ENCODE measurements around the gene GCLC.
"Not testable (repeated sequence)": the region's sequence is repeated elsewhere in the genome, so short reads cannot be mapped to it uniquely, and the experiment has no call there.

GCLC gene

DNA sequence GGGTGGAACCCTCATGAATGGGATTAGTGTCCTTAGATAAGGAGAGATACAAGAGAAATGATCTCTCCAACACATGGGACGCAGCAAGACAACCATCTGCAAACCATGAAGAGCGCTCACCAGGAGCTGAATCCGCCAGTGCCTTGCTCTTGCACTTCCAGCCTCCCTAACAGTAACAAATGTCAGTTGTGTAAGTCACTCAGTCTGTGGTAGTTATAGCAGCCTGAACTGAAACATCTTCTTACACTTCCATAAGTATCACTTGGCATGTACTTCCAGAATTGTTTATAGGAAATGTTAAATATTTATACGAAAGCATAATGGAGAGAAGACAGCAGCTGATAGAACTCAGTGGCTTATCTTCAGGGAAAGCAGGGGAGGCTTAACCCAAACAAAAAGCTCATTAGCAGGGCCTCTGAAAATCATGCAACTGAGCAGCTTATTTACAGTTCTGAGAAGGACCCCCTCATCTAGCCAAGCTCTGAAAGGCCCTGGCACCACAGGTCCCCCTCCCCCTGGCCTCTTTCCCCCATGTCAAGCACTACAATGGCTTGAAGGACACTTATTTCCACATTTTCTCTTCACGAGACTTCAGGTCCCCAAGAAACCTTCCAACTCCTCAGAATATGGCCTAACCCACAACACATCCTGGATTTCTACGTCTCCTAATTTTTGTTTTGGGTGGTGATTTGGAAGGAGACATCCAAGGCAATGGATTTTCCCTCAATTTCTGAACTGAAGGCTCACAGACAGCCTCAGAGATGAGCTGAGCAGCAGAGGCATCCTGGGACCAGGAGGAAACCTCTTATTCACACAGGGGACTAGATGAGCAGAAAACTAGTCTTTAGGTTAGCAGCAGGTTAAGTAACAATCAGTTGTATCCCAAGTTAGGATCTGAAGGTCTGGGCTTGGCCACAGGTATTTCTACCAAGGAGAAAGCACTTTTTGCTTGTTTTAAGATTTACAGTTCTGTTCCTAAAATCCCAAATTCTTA, 49.1 kb downstream of the GCLC start:
- no peak for DNase-seq

DNA sequence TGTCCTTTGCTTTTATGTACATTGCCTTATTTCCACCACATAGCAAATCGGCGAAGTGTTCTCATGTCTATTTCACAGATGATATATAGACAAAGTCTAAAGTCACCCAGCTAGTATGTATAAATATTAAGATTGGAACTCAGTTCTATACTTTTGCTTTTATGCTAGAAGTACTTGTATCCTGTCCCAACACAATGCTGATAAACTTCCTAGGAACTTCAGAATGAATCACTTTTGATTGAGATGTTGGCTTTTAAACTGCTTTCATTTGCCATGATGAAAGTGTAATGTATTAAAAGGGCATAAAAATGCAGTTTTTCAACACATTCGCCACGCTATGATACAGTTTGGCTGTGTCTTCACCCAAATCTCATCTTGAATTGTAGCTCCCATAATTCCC, 50.8 kb downstream of the GCLC start:
- no peak for DNase-seq

DNA sequence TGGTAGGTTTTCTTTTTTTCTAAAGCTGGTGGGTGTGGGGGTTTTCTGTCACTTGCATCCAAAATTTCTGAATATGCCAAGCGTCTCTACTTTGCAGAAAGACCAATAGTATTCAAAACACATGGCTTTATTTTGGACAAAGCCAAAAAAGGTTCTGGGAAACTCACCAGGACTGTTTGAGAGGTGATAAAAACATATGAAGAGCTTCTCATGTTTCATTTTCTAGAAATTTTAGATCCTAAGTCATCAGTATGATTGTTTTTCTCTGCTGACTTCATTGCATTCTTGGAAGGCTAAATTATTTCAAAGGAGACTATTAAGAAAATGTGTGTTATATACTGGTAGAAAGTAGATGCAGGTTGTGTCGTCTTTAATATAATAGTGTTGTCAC, 51.3 kb downstream of the GCLC start:
- DNase-seq, result no peak

DNA sequence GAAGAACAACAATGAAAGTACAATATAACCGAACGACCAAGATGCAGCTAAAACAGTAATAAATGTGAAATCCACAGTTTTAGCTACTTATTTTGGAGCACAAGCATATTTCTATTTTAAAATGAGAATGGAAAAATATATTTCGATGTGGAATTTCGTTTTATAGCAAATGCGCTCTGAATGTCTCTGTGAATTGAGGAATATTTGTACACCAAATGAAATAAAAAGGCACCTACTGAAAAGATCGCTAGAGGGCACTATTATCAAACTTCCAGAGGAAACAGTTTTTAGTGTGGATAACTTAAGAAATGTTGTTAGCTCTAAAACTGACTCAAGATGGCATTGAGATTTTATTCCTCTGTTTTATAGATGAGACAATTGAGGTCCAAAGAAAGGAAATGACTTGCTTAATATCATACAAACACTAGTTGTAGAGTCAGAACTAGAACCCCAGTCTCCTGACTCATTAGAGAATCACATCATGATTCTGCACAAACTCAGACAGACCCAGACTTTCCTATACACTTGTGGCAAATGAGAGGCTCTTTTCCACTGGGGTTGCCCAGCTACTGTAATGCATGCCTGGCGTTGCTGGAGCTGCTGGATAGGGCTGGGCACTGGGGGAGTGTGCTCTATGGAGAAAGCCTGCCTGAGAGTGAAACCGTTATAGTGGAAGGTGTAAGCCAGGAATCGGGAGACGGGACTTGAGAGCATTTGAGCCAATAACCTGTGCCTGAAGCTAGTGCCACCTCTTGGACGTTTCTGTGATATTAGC, 51.9 kb downstream of the GCLC start:
- peak in 9 of 56 donors; percentile 1 to 73 (median 7) for DNase-seq

- DNase-seq, result no peak
Observed at GRCh38 chr6:53487080-53487479, 57.8 kb downstream of the GCLC start.

GRCh38 chr6:53486679-53487078, 58.2 kb downstream of the GCLC start:
- DNase-seq, result no peak

DNA sequence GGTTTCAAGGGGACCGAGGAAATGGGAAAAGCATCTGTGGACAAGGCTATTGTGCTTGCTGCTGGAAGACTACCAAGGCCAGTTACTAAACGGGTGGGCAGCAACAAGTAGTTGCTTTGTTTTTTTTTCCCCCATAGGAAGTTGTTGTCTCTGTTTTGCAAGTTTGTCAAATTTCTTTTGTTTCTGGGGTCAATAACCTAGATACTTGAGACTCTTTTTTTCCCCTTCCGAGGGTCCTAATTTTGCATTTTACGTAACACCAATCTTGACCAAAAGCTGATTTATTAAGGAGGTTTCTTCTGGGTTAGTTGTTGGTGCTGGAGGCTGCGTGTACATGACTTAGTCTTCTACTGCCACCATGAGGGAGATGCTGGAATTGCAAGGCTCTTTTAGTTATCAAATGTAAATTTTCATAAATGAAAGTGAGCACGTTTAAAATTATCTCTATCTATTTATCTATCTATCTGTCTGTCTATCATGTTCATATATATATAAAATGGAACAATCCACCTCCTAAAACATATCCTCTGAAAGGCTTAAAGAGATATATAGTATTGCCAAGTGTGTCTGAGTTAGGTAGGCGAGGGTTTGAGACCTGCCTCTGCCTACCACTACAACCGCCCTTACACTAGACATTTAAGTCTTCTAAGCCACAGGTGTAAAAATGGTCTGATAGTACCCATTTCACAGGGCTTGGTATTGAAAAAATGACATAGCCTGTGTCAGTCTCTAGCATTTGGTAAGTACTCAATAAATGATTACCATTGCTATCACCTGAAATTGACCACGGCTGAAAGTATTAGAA, 60.2 kb downstream of the GCLC start:
- DNase-seq, result peak in 37 of 56 donors; percentile 2 to 93 (median 41)

- peak in 16 of 56 donors; percentile 6 to 43 (median 16) for DNase-seq
Observed at GRCh38 chr6:53483423-53484353, 61.2 kb downstream of the GCLC start.

DNA sequence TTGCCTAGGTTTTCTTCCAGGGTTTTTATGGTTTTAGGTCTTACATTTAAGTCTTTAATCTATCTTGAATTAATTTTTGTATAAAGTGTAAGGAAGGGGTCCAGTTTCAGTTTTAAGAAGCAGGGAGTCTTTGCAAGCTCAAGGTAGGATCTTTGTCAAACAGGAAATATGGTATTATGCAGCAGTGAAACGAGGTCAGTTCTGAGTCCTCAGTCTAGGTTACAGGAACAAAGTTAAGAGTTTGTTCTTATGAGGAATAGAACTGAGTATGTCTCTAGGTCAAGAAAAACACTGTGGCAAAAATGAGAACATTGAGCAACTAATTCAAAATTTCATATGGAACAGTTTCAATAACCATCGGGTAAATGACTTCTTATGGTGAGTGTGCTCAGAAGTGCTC, 63.6 kb downstream of the GCLC start:
- no peak for DNase-seq

- DNase-seq, result not testable (repeated sequence)
Observed at GRCh38 chr6:53480774-53481173, 64.1 kb downstream of the GCLC start.

GRCh38 chr6:53479871-53480270, 65.0 kb downstream of the GCLC start:
- no peak for DNase-seq

DNA sequence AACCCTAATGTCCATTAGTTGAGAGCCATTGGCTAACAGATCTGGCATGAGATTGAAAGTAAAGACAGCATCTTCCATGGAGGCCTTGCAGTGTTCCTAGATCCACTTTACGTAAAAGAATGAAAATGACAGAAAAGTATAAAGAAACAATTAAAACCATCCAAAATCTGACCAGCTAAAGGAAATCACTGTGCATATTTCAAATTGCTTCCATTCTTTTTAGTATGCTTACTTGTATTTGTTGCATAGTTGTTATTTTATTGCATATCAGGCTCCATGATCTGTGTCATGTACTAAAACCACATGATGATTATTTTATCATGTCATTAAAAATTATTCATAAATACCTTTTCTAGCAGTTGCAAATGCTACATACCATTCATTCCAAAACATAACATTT, 67.9 kb downstream of the GCLC start:
- no peak for DNase-seq

- no peak for DNase-seq
Observed at GRCh38 chr6:53474010-53474409, 70.9 kb downstream of the GCLC start.

- no peak for DNase-seq
Observed at GRCh38 chr6:53469163-53469562, 75.7 kb downstream of the GCLC start.

DNA sequence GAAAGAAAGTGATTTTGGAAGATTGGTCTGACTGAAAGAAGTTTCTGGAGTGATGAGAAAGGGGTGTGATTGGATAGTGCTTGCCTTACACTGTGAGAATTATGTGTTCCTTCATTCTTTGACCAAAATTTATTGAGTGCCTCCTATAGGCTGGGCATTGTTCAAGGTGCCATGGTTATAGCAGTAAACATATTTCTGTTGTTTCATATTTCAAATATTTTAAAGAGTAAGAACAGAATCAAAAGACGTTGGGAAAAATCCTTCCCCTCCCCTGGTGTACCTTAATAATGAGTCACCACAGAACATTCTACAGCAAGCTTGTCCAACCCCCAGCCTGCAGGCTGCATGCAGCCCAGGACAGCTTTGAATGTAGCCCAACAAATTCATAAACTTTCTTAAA, 78.6 kb downstream of the GCLC start:
- no peak for DNase-seq

DNA sequence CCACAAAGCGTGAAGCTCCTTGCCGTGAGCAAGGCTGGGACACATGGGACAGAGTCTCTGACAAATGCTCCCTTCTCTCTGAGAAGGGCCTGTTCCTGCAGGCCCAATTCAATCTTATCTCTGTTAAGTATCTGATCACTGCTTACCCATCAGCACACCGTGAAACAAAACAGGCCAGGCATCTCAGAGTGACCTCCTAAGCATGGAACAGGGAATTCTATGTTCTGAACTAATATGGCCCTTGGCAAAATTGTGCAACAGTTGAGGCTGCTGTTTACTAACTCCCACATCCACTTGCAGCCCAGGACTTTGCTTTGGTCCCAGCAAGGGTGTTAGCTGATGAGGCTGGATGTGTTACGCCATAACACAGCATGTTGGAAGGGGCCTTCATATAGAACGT, 79.2 kb downstream of the GCLC start:
- DNase-seq, result no peak

GRCh38 chr6:53464927-53465460, 79.9 kb downstream of the GCLC start:
- no peak for DNase-seq

- DNase-seq, result no peak
Observed at GRCh38 chr6:53464483-53464882, 80.4 kb downstream of the GCLC start.

DNA sequence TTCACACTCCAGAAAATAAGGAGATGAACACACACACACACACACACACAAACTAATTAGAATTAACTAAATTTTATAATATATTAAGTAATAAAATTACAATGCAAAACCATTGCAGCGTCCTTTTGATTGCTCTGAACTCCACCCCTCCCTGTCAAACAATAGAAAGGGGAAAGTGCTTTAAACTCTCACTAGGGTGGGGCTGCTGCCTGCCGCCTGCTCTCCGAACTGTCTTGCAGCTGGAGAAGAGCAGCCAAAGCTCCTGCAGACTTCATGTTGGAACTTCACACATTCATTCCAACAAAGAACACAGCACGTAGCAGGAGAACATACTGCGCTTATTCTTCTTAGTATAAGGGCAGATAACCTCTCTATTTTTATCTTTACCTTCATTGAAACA, 83.2 kb downstream of the GCLC start:
- DNase-seq, result no peak

DNA sequence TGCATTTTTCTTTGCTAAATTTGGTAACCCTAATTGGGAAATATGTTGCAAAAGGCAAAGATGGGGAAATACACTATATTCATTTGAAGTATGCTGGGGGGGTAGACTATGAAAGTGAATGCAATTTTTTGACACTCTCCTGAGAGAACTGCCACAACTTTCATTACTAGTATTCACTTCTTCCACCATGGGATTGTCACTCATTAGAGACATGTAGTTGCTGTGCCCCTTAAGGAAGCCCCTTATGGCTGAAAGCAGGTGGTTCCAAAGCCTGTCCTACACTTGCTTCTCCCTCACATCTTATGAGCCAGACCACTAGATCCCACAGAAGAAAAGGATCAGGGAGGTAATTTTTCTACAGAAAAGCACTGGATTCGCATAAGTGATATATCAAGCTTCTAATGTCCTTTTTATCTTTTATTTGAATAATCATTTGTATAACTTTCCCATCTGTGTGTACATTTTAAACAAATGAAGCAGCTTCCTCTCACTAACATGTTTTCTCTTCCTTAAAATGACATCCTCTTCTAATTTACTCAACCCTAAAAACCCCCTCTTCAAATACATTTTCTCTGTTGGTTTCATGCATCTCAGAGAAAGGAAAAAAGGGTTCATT, 83.8 kb downstream of the GCLC start:
- no peak for DNase-seq

Measured in amygdala (tissue), 56 donors.